ENCODE results near the gene SCAANT1. TPM values are rescaled to one million over a fixed set of nuclear protein-coding genes. Genes with fewer than 3 reads are reported as not detected.

The SCAANT1 gene
- total RNA-seq (ENCODE audit: low replicate concordance), result not detected in 2 replicates

DNA sequence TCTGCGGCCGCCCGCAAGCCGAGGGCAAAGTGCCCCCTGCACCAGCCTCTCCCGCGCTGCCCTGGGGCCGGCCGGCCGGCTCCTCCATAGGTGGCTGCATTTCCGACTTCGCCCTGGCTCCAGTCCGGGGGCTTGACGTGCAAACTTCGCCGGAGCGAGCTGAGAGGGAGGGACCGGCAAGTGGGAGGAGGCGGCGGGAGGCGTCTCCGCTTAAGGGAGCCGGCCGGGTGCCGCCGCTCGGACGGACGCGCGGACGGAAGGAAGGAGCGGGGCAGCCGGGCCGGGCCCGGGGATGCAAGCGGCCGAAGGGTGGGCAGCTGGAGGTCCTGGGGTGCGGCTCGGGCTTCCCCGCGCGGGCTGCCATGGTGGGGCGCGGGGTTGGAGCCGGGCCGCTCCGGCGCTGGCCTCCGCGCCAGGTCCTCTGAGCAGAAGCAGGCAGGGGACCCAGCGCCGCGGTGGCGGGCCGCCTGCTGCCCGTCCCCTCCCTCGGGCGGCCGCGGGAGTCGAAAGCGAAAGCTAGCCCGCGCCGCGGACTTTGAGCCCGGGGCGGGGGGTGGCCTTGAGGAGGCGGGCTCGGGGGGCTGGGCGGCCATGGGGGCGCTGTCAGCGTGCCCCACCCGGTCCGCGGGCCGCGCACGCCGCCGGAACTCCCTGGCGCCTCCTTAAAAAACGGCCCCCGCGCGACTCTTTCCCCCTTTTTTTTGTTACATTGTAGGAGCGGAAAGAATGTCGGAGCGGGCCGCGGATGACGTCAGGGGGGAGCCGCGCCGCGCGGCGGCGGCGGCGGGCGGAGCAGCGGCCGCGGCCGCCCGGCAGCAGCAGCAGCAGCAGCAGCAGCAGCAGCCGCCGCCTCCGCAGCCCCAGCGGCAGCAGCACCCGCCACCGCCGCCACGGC lies at the start of gene SCAANT1:
Gene SCAANT1 (minus strand): TSS at position 511 of the 895 bp plus-strand sequence.

DNA sequence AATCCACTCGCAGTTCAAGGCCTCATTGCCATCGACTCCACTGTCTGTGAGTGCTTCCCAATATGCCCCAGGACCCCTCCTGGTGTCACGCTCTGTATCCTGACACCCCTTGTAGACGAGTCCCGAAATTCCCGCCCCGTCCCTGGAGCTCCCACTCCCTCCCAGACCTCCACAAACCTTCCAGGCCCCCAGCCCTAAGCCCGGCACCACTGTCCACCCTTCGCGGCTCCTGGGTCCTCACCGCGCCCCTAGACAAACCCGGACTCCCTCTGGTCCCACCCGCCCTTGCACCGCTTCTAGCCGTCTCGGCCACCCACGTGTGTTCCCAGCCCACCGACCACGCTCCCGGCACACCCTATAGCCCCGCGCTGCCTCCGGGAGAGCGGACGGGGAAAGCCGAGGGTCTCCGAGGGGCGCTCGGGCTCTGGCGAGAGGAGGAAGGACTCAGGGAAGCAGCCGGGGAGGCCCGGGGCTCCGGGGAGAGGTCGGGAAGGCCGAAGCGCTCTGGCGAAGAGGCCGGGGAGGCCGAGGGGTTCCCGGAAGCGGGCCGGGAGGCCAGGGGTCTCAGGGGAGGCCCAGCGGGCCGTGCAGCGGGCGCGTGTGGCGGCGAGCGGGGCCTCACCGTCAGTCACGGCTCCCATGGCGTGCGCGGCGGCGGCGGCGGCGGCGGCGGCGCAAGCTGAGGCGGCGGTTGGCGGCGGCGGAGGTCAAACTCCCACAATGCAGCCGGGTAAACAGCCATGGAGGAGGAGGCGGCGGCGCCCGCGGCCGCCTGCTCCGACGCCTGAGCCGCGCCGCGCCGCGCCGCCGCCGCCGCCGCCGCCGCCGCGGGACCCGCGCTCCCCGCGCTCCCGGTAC lies 48.8 kb downstream of the SCAANT1 start, which contains the start of the genes ATXN7 and THOC7:
Gene ATXN7 (plus strand): TSS at position 718 of the 858 bp plus-strand sequence. CDS start 48,732 bp downstream, outside the sequence.
Gene THOC7 (minus strand): TSS at position 656 of the 858 bp plus-strand sequence. CDS start 15 bp downstream, at position 641.

Other genes with a start within 250 kb of the SCAANT1 start
- not detected in 2 replicates for gene C3orf49, start 93.1 kb downstream of the SCAANT1 start, total RNA-seq (ENCODE audit: low replicate concordance)
- gene THOC7, start 48.6 kb downstream of the SCAANT1 start, total RNA-seq (ENCODE audit: low replicate concordance), result 16.0 and 37.8 TPM in 2 replicates
- 6.3 and 8.3 TPM in 2 replicates for gene ATXN7, start 48.5 kb downstream of the SCAANT1 start, total RNA-seq (ENCODE audit: low replicate concordance)
- 83.0 and 87.2 TPM in 2 replicates for gene PSMD6, start 111.1 kb upstream of the SCAANT1 start, total RNA-seq (ENCODE audit: low replicate concordance)